ENCODE results near the gene OR1F1. TPM values are rescaled to one million over a fixed set of nuclear protein-coding genes. Genes with fewer than 3 reads are reported as not detected.

OR1F1 gene
- total and polyA plus RNA-seq, 2 of the 8 experiments (the other 6 are each of a cell fraction or from before 2014, with no cell fraction given): 0.52 to 1.2 TPM

DNA sequence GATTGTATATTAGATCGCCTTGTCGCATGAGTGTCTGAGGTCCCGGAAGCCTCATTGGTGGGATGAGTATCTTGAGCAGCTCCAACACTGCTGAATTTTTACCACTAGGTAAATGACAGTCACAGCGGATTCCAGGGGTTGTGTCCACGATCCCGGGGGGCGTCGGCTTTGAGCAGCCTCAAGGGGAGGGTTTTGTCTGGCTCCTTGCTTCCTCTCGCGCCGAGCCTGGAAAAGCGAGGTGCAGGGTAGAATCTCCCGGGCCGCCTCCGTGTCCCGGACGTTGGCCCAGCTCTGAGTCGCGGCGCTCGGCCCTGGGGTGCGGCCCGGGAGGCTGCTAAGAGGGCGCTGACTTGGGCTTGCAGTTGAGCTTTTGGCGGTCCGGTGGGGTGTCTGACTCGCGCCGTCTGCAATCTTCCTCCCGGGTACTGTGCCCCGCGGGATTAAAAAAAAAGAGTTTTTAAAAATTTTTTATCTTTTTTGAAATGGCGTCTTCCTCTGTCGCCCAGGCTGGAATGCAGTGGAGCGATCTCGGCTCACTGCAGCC lies 4.5 kb downstream of the OR1F1 start (continued):
- TF ChIP-seq KDM1A (IDR thresholded peaks at IDR 0.05; ENCODE audit: borderline replicate concordance, low read length) (no peak), CHD2 (IDR thresholded peaks at IDR 0.05; ENCODE audit: low read length) (no peak), POLR2A (IDR thresholded peaks at IDR 0.05; ENCODE audit: control extremely low read depth in 1 of 2, low read depth in 2 of 2, low read length in 2 of 2) (no peak)
- TF ChIP-seq, protein P1, sequence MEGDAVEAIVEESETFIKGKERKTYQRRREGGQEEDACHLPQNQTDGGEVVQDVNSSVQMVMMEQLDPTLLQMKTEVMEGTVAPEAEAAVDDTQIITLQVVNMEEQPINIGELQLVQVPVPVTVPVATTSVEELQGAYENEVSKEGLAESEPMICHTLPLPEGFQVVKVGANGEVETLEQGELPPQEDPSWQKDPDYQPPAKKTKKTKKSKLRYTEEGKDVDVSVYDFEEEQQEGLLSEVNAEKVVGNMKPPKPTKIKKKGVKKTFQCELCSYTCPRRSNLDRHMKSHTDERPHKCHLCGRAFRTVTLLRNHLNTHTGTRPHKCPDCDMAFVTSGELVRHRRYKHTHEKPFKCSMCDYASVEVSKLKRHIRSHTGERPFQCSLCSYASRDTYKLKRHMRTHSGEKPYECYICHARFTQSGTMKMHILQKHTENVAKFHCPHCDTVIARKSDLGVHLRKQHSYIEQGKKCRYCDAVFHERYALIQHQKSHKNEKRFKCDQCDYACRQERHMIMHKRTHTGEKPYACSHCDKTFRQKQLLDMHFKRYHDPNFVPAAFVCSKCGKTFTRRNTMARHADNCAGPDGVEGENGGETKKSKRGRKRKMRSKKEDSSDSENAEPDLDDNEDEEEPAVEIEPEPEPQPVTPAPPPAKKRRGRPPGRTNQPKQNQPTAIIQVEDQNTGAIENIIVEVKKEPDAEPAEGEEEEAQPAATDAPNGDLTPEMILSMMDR (IDR thresholded peaks at IDR 0.05; ENCODE audit: control extremely low read depth in 1 of 3, insufficient read depth in 1 of 3, low read depth in 1 of 3, low read length in 3 of 3): no peak
